HG02938 (cell line): ENCODE results near the gene M1AP.

Experiments
- ATAC-seq: cut with Tn5 transposase; IDR thresholded peaks from one replicate; pipeline ENCODE4 v1.9.1; 2021; ENCODE audit warnings: mild to moderate bottlenecking, moderate library complexity; ENCODE audit not compliant: unreplicated experiment

Gene M1AP

DNA sequence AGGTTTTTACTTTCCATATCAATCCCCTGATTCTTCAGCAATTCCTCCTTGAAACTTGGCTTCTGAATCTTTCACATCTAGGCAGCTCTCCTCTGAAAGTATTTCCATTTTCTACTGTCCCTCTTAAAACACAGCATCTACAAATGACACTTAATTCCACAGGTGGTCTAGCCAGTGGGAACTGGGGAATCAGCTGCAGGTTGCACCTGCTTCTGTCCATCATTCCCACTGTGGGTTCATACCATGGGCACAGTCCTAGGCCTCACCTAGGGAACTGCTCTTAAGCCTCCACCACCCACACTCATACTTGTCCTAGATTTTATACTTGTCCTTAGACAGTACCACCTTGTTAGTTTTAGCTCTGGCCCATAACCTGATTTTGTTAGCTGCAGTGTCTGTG, 96.6 kb downstream of the M1AP start:
- no peak for ATAC-seq

DNA sequence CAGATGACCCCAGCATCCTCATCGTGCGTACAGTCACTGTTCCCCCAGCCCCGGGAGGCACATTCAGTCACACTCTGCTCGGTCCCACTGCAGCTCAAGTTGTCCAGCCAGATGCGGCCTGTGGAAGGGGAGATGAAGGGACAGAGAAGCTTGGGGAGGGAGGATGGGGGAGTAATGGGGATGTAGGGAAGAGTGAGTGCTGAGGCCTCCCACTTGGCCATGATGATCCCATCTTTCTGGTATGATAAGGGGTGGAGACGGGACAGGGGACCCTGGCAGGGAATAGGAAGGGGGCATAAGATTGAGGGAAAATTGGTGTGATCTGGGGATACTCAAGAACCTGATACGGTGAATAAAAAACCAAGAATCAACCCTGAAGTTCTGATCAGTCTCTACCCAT, 97.9 kb downstream of the M1AP start:
- no peak for ATAC-seq

DNA sequence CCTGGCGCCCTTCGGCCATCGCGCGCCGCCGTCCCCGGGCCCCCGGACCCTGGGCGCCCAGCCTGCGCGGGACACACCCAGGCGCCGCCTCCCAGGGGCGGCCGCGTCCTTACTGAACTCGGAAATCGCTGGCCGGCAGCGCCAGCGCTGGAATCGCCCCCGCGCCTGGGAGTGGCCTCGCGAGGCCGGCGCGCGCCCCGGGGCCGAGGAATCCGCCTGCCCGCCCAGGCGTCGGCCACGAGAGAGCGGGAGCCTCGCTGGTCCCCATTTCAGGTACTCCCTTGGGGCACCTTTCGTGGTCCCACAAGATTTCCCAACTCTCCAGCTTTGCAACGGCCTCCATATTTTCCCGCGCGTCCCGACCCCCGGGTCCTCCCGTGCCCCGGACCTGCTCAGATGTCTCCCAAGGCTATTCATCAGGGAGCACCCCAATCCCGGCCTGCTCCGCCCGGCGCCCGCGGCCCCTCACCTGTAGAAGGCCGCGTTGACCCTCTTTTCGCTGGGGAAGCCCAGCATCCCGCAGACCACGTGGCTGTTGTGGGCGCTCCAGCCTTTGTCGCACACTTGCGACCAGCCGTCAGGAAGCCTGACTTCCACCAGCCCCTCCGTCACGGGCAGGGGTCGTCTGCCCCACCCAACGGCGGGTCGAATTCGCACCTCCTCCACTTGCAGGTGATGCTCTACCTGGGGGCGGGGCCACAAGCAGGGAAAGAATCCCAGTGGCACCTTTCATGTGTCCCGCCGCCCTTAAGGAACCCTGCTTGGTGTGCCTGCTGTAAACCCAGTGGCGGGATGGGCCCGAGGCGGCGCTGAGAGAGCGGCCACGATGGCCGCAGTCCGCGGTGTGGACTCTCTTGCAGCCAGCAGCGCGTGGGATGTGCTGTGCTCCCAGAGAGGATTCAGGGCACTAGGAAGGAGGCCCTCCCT, 99.0 kb downstream of the M1AP start:
- no peak for ATAC-seq

DNA sequence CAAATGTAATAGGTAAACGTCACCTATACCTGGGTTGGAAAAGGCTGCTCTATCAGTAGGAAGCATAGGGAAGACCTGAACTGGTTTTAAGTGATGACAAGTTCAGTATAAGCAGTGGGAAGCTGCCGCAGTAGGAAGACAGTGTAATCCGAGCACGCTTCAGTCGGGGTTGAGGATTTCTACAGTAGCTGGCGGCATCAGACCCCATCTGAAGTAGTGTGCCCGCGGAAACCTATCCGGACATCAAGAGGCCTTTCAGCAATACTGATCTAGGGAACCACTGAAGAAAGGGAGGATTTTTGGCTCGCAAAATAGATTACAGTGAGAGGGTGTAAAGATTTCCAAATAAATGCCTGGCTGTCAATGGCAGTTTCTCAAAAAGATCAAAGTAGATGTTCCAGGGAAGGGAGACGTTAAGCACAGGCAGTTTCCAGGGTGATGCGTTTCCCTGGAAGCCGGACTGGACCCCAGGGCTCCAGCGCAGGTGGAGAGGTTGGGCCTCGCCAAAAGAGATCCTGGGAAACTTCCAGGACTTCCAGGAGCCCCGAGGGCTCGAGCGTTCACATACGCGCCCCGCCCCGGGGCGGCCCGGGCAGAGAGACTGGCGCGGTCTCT, 99.7 kb downstream of the M1AP start:
- ATAC-seq: no peak

DNA sequence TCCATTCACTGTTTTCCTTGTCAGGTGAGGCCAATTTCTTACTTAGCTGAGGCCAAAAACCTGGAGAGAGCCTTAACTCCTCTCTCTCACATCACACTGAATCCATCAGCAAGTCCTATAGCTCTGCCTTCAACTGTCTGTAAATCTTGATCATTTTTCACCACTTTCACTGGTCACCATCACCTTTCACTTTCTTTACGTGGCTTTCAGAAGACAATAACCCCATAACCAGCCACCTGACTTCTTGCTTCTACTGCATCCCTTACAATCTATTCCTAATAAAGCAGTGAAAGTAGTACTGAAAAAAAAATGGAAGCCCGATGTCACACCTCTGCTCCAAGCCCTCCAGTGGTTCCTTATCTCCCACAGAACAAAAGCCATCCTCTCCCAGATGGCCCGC, 102.1 kb downstream of the M1AP start:
- ATAC-seq: no peak

DNA sequence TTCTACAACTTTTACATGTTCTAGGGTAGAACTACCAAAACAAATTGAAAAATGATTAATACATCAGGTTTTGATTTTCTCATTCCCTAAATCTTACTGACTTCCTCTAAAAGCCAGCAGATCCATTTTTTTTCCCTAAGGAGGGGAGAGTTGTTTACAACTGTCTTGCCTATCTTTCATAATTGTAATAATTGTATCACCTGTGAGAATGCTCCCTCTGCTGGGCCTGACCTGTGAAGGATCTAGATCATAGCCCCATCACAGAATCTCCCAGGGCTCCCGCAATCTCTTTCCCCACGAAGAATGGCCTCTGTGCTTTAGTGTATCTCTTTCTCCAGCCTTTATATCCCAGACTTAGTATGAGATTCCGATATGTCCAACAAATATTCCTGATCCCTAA, 103.5 kb downstream of the M1AP start:
- no peak for ATAC-seq

DNA sequence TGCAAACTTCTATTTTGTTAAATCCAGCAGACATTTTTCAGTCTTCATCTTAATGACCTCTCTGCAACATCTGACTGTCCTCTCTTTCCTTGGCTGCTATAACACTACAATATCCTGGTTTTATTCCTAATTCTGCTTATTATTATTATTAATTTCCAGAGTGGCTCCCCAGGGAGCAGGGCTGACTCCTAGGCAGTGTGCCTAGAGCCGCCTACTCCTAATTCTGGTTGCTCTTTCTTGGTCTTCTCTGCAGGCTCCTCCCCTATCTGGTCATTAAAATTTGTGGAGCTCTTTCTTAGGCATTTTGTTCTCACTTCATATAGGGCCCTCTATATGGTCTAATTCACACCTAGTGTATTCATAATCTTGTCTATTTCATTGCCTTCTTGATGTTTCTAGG, 105.2 kb downstream of the M1AP start:
- no peak for ATAC-seq

DNA sequence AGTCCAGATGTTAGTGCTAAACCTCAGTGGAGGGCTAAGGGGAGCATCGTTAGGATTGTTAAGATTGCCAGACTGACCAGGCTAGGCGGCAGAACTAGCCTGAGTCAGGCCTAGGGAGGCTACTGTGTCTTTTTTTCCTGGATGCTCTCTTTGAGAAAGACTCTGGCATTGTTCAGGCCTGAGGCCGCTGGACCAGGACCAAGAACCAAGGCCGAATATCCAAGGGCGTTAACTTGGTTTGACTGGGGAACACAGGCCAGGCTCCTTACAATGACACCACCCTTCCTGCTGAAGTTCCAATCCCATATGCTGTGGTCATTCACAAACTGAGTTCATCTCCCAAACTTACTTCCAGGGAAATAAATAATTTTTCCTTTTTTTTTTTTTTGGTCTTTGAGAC, 107.8 kb downstream of the M1AP start:
- no peak for ATAC-seq

DNA sequence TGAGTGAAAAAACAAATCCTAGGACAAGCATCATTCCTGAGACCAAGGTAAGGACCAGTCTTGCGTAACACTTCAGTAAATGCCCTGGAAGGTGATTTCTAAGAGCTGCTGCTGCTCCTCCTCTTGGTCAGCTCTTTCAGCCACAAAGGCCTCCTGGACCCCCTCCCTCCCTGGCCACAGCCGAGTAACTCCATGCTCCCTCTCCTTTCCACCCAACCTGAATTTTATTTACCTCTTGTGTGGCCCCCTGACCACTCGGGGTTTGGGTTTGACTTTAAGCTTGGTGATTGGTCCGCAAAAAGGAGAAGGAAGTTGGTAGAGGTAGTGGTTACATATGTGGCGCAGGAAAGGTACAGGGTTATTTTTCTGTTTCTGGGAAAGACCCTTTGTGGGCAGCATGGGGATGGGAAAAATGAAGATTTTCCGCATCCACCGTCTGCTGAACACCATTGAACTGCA, 109.2 kb downstream of the M1AP start:
- ATAC-seq: no peak

DNA sequence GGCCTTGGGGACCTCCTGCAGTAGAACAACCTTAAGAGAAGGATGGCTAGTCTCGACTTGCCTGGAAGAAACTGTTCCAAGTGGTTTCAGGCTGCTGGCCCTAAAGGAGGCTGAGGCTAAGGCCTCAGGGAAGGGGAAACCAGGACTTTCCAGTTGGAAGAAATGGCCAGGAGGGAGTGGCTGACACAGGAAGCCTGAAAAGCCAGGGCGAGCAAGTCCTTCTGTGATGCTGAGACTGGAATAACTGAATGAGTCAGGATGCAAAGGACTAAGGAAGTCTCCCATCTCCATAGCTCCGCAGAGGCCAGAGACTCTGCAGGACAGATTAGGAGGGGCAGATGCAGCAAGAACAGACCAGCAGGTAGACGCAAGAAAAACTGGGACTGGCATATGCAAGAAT, 111.0 kb downstream of the M1AP start:
- ATAC-seq: no peak

DNA sequence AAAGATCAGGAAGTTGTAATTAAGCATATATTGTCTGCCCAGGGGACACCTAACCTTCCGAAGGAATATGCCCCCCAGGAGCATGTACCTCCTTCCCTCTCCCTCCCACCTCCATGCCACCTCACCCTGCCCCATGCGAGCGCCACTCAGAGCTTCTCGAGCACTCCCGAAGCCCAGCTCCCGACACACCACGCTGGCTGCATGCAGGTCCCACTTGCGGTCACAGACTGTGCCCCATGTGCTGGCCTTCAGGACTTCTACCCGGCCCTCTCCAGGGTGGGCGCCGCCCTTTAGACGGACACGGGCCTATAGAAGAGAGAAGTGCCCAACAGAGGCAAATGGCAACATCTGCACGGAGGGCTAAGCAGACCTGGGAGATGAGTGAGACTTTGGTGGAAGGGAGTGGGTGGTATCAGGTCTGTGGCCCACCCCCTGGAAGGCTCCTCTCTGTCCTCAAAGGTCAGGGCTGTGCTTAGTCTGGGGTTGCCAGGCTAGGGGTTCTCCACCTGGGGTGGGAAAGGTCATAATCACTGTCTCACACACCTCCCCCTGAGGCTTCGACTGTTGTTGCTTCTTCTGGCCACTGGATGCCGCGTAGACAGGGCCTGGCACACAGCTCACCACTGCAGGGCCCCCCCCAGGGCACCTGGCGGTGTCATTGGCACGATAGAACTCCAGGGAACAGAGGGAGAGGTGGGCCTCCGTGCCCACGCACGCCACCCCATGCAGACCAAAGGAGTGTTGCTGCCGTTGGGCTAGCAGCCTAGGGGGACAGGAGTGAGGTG, 111.8 kb downstream of the M1AP start:
- no peak for ATAC-seq

DNA sequence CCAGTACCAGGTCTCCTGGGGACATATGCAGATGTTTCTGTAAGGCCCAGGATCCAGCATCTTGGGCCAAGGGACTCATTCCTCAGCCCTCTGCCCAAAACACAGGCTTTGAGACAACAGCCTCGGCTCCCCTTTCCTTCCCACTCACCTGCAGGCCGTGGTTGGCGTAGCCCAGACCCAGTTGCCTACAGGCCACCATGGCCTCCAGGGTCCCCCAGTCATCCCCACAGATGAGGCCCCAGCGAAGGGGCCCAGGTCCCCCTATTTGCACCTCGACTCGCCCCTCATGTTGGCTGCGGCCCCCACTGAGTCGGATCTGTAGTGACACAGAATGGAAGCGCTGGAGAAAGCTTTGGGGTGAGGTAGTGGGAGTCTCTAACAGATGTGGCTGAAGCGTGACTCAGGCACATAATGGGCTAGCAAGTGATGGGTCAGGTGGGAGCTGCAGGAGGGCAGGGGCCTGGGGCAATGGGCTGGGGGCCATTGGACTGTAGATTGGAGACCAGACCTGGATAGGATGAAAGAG, 112.6 kb downstream of the M1AP start:
- no peak for ATAC-seq

DNA sequence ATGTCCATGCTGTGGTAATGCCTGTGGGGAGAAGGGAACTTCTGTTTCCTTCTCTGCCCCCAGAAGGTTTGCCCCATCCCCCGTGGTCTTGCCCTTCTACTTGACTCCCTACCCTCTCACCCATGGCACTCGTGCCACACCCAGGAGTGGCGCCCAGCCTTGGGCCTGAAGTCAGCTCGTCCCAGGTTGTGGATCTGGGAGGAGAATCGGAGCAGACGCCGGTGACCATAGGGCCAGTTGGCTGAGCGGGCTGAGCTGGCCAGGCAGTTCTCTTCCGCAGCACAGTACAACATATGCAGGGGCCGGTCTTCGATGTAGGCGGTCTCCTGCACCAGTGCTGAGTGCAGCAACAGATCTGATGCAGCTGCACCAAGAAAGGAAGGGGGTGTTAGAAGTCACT, 113.7 kb downstream of the M1AP start:
- ATAC-seq: no peak

DNA sequence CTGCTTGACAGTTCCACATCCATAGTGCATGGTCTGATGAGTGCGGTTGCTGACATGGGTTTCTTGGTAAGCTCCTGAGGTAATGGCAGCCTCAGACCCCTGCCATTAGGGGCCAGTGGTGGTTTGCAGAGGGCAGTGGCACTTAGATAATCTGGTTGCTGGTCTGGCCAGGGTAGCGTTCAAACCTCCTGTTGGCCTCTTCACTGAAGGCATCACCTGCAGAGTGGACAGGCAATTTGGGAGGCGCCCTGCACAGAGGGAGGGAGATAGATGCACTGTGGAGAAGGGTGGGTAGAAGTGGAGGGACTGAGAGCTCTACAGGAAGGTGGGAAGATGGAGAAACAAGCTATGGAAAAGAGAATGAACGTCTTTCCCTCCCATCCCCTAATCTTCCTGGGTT, 114.7 kb downstream of the M1AP start:
- no peak for ATAC-seq

DNA sequence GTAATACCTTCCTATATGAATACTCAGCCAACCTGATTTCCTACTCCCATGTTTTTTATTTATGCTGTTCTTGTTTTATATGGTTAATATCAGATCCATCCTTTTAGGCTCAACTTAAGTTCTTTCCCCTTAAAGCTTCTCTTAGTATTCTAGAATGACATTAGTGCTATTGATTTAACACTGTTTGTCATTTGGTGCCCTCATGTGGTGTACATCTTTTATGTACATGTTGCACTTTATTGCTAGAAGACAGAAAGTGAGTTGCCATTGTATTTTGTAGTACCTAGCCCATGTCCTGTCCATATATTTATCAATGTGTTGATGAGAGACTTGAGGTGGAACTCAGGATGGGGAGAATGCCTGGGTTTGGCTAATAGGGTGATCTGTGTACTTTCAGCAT, 115.9 kb downstream of the M1AP start:
- no peak for ATAC-seq

DNA sequence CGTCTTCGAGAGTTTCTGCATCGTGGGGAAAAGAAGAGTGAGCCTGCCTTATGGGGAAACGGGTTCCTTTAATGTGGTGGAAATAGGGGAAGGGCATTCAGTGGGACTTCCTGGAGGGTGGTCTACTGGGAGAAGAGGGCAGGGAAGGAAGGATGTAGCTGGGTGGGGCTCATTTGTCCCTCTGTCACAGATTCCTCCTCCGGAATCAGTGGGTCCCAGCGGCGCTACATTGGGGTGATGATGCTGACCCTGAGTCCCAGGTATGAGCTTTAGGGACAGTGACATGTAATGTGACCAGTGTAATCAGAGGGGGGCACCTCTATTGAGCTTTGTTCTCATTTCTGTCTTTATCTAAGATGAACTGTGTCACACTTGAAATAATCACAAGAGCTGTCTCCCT, 116.5 kb downstream of the M1AP start:
- no peak for ATAC-seq

DNA sequence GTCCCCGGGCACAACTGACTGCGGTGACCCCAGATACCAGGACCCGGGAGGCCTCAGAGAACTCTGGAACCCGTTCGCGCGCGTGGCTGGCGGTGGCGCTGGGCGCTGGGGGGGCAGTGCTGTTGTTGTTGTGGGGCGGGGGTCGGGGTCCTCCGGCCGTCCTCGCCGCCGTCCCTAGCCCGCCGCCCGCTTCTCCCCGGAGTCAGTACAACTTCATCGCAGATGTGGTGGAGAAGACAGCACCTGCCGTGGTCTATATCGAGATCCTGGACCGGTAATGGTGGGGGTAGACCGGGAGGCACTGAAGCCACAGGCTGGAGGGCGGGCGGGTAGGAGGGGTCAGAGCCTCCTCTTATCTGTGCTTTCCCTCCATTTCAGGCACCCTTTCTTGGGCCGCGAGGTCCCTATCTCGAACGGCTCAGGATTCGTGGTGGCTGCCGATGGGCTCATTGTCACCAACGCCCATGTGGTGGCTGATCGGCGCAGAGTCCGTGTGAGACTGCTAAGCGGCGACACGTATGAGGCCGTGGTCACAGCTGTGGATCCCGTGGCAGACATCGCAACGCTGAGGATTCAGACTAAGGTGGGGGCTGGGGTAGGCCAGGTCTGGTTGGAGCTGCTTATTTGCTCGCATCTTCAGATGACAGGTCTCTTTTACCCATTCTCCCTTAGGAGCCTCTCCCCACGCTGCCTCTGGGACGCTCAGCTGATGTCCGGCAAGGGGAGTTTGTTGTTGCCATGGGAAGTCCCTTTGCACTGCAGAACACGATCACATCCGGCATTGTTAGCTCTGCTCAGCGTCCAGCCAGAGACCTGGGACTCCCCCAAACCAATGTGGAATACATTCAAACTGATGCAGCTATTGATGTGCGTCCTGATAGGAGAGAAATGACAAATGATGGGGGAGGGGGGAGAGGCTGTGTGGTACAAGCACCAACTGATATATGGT, 117.6 kb downstream of the M1AP start:
- peak; percentile 35 for ATAC-seq

DNA sequence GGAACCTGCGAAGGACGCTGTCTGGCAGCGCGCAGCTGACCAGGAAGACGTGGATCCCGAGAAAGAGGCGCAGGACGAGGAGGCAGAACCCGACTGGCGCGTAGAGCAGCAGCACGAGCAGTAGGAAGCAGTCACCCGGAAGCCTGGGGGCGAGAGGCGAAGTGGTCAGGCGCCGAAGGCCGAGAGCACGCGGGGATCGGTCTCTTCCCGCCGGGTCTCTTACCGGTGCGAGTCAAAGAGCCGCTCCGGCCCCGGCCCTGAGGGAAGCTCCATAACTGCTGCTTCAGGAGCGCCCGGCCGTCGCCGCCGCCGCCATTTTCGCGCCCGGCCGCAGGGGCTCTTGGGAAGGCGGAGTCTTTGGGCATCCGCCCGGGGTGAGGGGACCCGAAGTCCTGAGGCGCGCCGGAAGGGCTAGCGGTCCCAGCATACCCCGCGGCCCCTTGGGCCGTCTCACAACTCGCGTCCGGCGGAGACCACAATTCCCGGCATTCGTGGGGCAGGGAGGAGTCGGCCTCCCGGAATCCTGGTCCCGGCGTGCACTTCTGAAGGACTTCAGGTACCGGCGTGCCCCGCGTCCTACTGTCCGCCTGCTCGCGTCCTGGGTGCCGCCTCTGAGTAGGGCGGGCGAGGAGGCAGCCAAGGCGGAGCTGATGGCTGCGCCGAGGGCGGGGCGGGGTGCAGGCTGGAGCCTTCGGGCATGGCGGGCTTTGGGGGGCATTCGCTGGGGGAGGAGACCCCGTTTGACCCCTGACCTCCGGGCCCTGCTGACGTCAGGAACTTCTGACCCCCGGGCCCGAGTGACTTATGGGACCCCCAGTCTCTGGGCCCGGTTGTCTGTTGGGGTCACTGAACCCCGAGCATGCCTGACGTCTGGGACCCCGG, 118.5 kb downstream of the M1AP start, which contains the start of the genes AUP1 and HTRA2:
Gene AUP1 (minus strand): TSS at position 350 of the 882 bp plus-strand sequence. CDS start 77 bp downstream, at position 273.
Gene HTRA2 (plus strand): TSS at position 577 of the 882 bp plus-strand sequence. CDS start 74 bp downstream, at position 651.
- ATAC-seq: peak; percentile 74
